ENCODE measurements around the gene RSAD2.

- TF ChIP-seq CTCF (IDR thresholded peaks at IDR 0.05): no peak
- no peak for TF ChIP-seq POLR2A (IDR thresholded peaks at IDR 0.05)
- TF ChIP-seq POLR2AphosphoS5 (IDR thresholded peaks at IDR 0.05): no peak
Measured at GRCh38 chr2:6930923-6931647, 53.5 kb downstream of the RSAD2 start.

Measured in breast epithelium (tissue), 3 donors.